Osteoblast (primary cell): Measurements from ENCODE around the gene SENP8. TPM values are rescaled to one million over a fixed set of nuclear protein-coding genes. Genes with fewer than 3 reads are reported as not detected.
A peak's percentile ranks its signal among the peaks of the same experiment; 100 is the strongest.

Experiments
- DNase-seq: peaks from one replicate; pipeline ENCODE4 v3.0.0; 2011; ENCODE audit warnings: low spot score, mixed read lengths; ENCODE audit not compliant: insufficient read length; ENCODE audit errors: missing footprints
- H2AFZ ChIP-seq: 2 replicates; pipeline ENCODE4 v1.6.0; 2011; ENCODE audit warnings: mild to moderate bottlenecking, low read length
- H3K27ac ChIP-seq: 2 replicates; pipeline ENCODE4 v1.5.1; 2011; ENCODE audit warnings: mild to moderate bottlenecking, low read depth, low read length, moderate library complexity
- H3K27me3 ChIP-seq: 2 replicates; pipeline ENCODE4 v1.6.0; 2012; ENCODE audit warnings: mild to moderate bottlenecking, control low read depth, inconsistent platforms, low read length, moderate library complexity; ENCODE audit not compliant: insufficient read depth
- H3K36me3 ChIP-seq: 2 replicates; pipeline ENCODE4 v1.5.1; 2011; ENCODE audit warnings: mild to moderate bottlenecking, low read length, control low read depth, moderate library complexity; ENCODE audit not compliant: insufficient read depth
- H3K4me1 ChIP-seq: 2 replicates; pipeline ENCODE4 v1.5.1; 2011; ENCODE audit warnings: mild to moderate bottlenecking, low read length, control low read depth, moderate library complexity; ENCODE audit not compliant: insufficient read depth
- H3K4me2 ChIP-seq: 2 replicates; pipeline ENCODE4 v1.6.0; 2011; ENCODE audit warnings: mild to moderate bottlenecking, low read length; ENCODE audit not compliant: insufficient read depth
- H3K4me3 ChIP-seq: fragments of 200-600 bp; sonication (generic); 3 replicates; pipeline ENCODE4 v1.5.1; 2012; ENCODE audit warnings: mild to moderate bottlenecking, low read length, inconsistent platforms; ENCODE audit not compliant: insufficient read depth
- H3K79me2 ChIP-seq: 2 replicates; pipeline ENCODE4 v1.6.0; 2012; ENCODE audit warnings: mild to moderate bottlenecking, low read length, control low read depth, inconsistent platforms; ENCODE audit not compliant: insufficient read depth
- H3K9me3 ChIP-seq: 2 replicates; pipeline ENCODE4 v1.5.1; 2011; ENCODE audit warnings: low read depth, low read length, control low read depth
- H4K20me1 ChIP-seq: 2 replicates; pipeline ENCODE4 v1.6.0; 2012; ENCODE audit warnings: mild to moderate bottlenecking, low read length, control low read depth; ENCODE audit not compliant: insufficient read depth
- total RNA-seq: library from RNA; depleted of rRNA; stranded (reverse); fragments of >200 nt; gene quantifications from 2 replicates; pipeline ENCODE4 v1.2.3, GENCODE V29; 2012
- TF ChIP-seq, protein P1 (sequence below): IDR thresholded peaks from 2 replicates; pipeline ENCODE4 v1.5.1; 2011; ENCODE audit warnings: mild to moderate bottlenecking, low read depth, low read length, moderate library complexity; ENCODE audit errors: extremely low read depth

Gene SENP8
- total RNA-seq, 1 donor = 2.5 TPM

GRCh38 chr15:72147418-72147817, 29.2 kb downstream of the SENP8 start:
- Histone ChIP-seq H4K20me1 (no peaks in the 10 kb centered on the region), H3K27ac (no peak overlapping the region), H3K9me3 (no peaks in the 10 kb centered on the region), H3K4me2 (no peak overlapping the region), H3K4me1 (no peaks in the 10 kb centered on the region), H2AFZ (no peak overlapping the region), H3K36me3 (no peaks in the 10 kb centered on the region), H3K4me3 (no peak overlapping the region), H3K79me2 (no peaks in the 10 kb centered on the region), H3K27me3 (no peaks in the 10 kb centered on the region)
- DNase-seq = peak; percentile 21
- TF ChIP-seq, protein P1, sequence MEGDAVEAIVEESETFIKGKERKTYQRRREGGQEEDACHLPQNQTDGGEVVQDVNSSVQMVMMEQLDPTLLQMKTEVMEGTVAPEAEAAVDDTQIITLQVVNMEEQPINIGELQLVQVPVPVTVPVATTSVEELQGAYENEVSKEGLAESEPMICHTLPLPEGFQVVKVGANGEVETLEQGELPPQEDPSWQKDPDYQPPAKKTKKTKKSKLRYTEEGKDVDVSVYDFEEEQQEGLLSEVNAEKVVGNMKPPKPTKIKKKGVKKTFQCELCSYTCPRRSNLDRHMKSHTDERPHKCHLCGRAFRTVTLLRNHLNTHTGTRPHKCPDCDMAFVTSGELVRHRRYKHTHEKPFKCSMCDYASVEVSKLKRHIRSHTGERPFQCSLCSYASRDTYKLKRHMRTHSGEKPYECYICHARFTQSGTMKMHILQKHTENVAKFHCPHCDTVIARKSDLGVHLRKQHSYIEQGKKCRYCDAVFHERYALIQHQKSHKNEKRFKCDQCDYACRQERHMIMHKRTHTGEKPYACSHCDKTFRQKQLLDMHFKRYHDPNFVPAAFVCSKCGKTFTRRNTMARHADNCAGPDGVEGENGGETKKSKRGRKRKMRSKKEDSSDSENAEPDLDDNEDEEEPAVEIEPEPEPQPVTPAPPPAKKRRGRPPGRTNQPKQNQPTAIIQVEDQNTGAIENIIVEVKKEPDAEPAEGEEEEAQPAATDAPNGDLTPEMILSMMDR = no peak

DNA sequence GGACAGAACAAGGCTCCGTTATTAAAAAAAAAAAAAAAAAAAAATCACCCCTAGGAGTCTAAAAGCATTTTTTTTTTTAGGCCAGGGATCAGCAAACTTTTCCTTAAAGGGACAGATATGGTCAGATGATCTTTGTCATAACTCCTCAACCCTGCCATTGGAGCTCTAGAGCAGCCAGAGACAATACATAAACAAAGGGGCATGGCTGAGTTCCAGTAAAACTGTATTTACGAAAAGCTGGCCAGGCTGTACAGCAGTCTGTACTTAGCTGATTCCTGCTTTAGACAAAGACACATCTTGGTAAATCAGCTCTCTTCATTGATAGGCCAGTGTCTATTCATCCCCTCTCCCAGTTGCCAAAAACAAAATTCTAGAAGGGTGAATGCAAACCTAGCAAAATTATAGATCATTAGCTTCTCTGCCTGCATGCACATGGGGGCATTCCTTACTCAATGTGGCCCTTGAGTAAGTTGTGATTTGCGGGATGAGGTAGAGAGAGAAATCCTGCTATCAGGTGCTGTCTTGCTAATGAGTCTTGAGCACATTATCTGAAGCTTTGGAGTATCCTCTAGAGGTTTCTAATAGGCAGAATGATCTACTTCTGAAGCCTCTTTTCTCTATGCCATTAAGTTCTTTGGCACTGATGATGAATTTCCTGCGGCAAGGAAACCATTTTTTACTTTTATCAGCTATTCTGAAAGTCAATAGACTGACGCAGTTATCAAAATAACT, 35.2 kb downstream of the SENP8 start:
- no peak overlapping the region for H3K4me2 ChIP-seq
- no peaks in the 10 kb centered on the region for H3K9me3 ChIP-seq
- H3K79me2 ChIP-seq = no peaks in the 10 kb centered on the region
- DNase-seq = no peak
- no peak overlapping the region for H3K4me3 ChIP-seq
- no peaks in the 10 kb centered on the region for H4K20me1 ChIP-seq
- H3K4me1 ChIP-seq = peaks cover 9% of the 10 kb centered on the region
- no peaks in the 10 kb centered on the region for H3K27me3 ChIP-seq
- no peaks in the 10 kb centered on the region for H3K36me3 ChIP-seq
- H3K27ac ChIP-seq = no peak overlapping the region
- H2AFZ ChIP-seq = no peak overlapping the region
- TF ChIP-seq, protein P1 = no peak

- Histone ChIP-seq H3K4me3 (no peak overlapping the region), H3K4me2 (no peak overlapping the region), H3K9me3 (no peaks in the 10 kb centered on the region), H3K27me3 (no peaks in the 10 kb centered on the region), H3K27ac (no peak overlapping the region), H3K4me1 (peaks cover 9% of the 10 kb centered on the region), H3K36me3 (no peaks in the 10 kb centered on the region), H4K20me1 (no peaks in the 10 kb centered on the region), H2AFZ (no peak overlapping the region), H3K79me2 (no peaks in the 10 kb centered on the region)
- TF ChIP-seq, protein P1 = no peak
- DNase-seq = no peak
Observed at GRCh38 chr15:72154316-72154715, 36.1 kb downstream of the SENP8 start.

GRCh38 chr15:72155003-72155621, 36.9 kb downstream of the SENP8 start:
- H3K27ac ChIP-seq = no peak overlapping the region
- peak; percentile 36 for DNase-seq
- peak overlapping the region; percentile 83 for H3K4me2 ChIP-seq
- H2AFZ ChIP-seq = peak overlapping the region; percentile 95
- peaks cover 9% of the 10 kb centered on the region for H3K4me1 ChIP-seq
- no peaks in the 10 kb centered on the region for H3K79me2 ChIP-seq
- no peaks in the 10 kb centered on the region for H4K20me1 ChIP-seq
- H3K4me3 ChIP-seq = peak overlapping the region; percentile 78
- H3K36me3 ChIP-seq = no peaks in the 10 kb centered on the region
- TF ChIP-seq, protein P1 = no peak
- no peaks in the 10 kb centered on the region for H3K9me3 ChIP-seq
- H3K27me3 ChIP-seq = no peaks in the 10 kb centered on the region
